Loucy (cell line): ENCODE data around the gene PIGU.
A peak's percentile ranks its signal among the peaks of the same experiment; 100 is the strongest.
"Not testable (repeated sequence)": the region's sequence is repeated elsewhere in the genome, so short reads cannot be mapped to it uniquely, and the experiment has no call there.

Source experiments
- H2AFZ ChIP-seq: fragments of 200-600 bp; sonication (generic); 2 replicates; pipeline ENCODE4 v1.6.0; 2016; ENCODE audit warnings: antibody characterized with exemption, mild to moderate bottlenecking, low read length, moderate library complexity
- H3F3A ChIP-seq: fragments of 200-600 bp; 2 replicates; pipeline ENCODE4 v1.6.0; 2016; ENCODE audit warnings: antibody characterized with exemption, low read depth, mild to moderate bottlenecking
- H3K27me3 ChIP-seq: fragments of 200-600 bp; sonication (generic); 2 replicates; pipeline ENCODE4 v1.6.1; 2014; ENCODE audit warnings: low read length, mild to moderate bottlenecking; ENCODE audit not compliant: insufficient read depth, poor library complexity, severe bottlenecking
- H3K36me3 ChIP-seq: fragments of 200-600 bp; sonication (generic); 2 replicates; pipeline ENCODE4 v1.6.1; 2016; ENCODE audit warnings: low read length; ENCODE audit not compliant: insufficient read depth
- H3K4me1 ChIP-seq: fragments of 200-600 bp; sonication (generic); 2 replicates; pipeline ENCODE4 v1.5.1; 2014; ENCODE audit warnings: low read length, mild to moderate bottlenecking; ENCODE audit not compliant: insufficient read depth, poor library complexity, severe bottlenecking
- H3K4me2 ChIP-seq: fragments of 200-600 bp; sonication (generic); 2 replicates; pipeline ENCODE4 v1.6.0; 2014; ENCODE audit warnings: antibody characterized with exemption, low read length, low read depth, mild to moderate bottlenecking; ENCODE audit not compliant: poor library complexity, severe bottlenecking
- H3K4me3 ChIP-seq: fragments of 200-600 bp; sonication (generic); 2 replicates; pipeline ENCODE4 v1.5.1; 2014; ENCODE audit warnings: low read length, mild to moderate bottlenecking, mixed read lengths; ENCODE audit not compliant: poor library complexity, severe bottlenecking
- H3K79me2 ChIP-seq: fragments of 200-600 bp; sonication (generic); 2 replicates; pipeline ENCODE4 v1.6.1; 2014; ENCODE audit warnings: low read length; ENCODE audit not compliant: insufficient read depth
- H3K9ac ChIP-seq: fragments of 200-600 bp; sonication (generic); 2 replicates; pipeline ENCODE4 v1.6.0; 2014; ENCODE audit warnings: mild to moderate bottlenecking, low read depth, low read length, moderate library complexity; ENCODE audit not compliant: poor library complexity, severe bottlenecking
- H3K9me2 ChIP-seq: fragments of 200-600 bp; sonication (generic); replicated peaks from 2 replicates; pipeline ENCODE4 v1.6.1; 2016; ENCODE audit warnings: low read depth, low read length, mixed read lengths
- H3K9me3 ChIP-seq: fragments of 200-600 bp; sonication (generic); 2 replicates; pipeline ENCODE4 v1.6.1; 2014; ENCODE audit warnings: mild to moderate bottlenecking, antibody characterized with exemption, low read length, low read depth; ENCODE audit not compliant: insufficient read depth
- H4K20me1 ChIP-seq: fragments of 200-600 bp; sonication (generic); 2 replicates; pipeline ENCODE4 v1.6.0; 2014; ENCODE audit warnings: antibody characterized with exemption, low read length, mild to moderate bottlenecking; ENCODE audit not compliant: insufficient read depth, poor library complexity, severe bottlenecking
- EZH2phosphoT487 ChIP-seq: fragments of 200-600 bp; IDR thresholded peaks from 2 replicates; pipeline ENCODE4 v1.6.1; 2018; ENCODE audit warnings: antibody characterized with exemption, mild to moderate bottlenecking, moderate library complexity, borderline replicate concordance
- TF ChIP-seq, protein P1 (sequence below): fragments of 200-600 bp; sonication (generic); conservative IDR thresholded peaks from 2 replicates; pipeline ENCODE4 v1.5.1; 2014; ENCODE audit warnings: mild to moderate bottlenecking, antibody characterized with exemption, low read length

PIGU gene

DNA sequence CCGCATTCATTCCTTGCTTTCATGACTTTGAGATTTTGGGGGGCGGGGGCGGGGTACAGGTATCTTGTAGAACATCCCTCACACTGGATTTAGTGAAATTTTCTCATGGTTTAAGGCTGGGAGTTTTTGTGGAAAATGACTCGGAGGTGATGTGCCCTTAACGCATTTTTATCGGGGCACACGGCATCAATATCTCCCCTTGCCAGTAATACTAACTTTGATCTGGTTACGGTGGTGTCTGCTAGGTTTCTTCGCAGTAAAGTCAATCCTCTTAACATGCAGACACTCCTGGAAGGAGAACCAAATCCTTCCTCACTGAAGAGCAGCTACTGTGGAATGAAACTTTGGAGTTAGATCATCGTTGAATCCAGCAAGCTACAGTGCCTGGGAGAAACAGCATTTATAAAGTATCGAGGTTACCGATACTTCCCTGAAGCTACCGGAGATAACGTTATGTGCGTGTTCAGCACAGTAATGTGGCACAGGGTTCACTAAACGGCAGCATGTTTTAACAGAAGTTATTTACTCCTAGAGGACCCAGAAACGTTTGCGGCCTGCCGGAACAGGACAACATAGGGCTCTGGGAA lies 161.9 kb downstream of the PIGU start:
- no peak for TF ChIP-seq EZH2phosphoT487
- TF ChIP-seq, protein P1, sequence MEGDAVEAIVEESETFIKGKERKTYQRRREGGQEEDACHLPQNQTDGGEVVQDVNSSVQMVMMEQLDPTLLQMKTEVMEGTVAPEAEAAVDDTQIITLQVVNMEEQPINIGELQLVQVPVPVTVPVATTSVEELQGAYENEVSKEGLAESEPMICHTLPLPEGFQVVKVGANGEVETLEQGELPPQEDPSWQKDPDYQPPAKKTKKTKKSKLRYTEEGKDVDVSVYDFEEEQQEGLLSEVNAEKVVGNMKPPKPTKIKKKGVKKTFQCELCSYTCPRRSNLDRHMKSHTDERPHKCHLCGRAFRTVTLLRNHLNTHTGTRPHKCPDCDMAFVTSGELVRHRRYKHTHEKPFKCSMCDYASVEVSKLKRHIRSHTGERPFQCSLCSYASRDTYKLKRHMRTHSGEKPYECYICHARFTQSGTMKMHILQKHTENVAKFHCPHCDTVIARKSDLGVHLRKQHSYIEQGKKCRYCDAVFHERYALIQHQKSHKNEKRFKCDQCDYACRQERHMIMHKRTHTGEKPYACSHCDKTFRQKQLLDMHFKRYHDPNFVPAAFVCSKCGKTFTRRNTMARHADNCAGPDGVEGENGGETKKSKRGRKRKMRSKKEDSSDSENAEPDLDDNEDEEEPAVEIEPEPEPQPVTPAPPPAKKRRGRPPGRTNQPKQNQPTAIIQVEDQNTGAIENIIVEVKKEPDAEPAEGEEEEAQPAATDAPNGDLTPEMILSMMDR: no peak
- H3K9me2 ChIP-seq: no peaks in the 10 kb centered on the region
- H3K4me2 ChIP-seq: peak overlapping the region; percentile 97
- H3F3A ChIP-seq: no peaks in the 10 kb centered on the region
- peaks cover 29% of the 10 kb centered on the region for H3K4me1 ChIP-seq
- peaks cover 41% of the 10 kb centered on the region for H3K79me2 ChIP-seq
- peak overlapping the region; percentile 83 for H3K4me3 ChIP-seq
- peak overlapping the region; percentile 83 for H3K9ac ChIP-seq
- H4K20me1 ChIP-seq: peaks cover 24% of the 10 kb centered on the region
- no peaks in the 10 kb centered on the region for H3K27me3 ChIP-seq
- H2AFZ ChIP-seq: peak overlapping the region; percentile 80
- no peaks in the 10 kb centered on the region for H3K9me3 ChIP-seq
- peaks cover 10% of the 10 kb centered on the region; the same call in 1 of the 2 replicates for H3K36me3 ChIP-seq

DNA sequence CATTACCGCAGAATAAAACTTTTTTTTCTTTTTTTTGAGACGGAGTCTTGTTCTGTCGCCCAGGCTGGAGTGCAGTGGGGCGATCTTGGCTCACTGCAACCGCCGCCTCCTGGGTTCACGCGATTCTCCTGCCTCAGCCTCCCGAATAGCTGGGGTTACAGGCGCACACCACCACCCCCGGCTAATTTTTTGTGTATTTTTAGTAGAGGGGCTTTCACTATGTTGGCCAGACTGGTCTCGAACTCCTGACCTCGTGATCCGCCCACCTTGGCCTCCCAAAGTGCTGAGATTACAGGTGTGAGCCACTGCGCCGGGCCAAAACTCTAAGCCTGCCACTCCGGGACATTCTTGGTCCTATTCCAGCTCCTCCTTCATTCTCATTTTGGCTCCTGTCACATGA lies 162.9 kb downstream of the PIGU start:
- H3F3A ChIP-seq, H3K9me2 ChIP-seq, H3K4me3 ChIP-seq, H2AFZ ChIP-seq, H3K9ac ChIP-seq, H3K9me3 ChIP-seq, H3K4me2 ChIP-seq, H3K27me3 ChIP-seq: not testable (repeated sequence)
- Histone ChIP-seq H3K4me1 (peaks cover 27% of the 10 kb centered on the region), H3K79me2 (peaks cover 32% of the 10 kb centered on the region), H4K20me1 (peaks cover 19% of the 10 kb centered on the region), H3K36me3 (peaks cover 10% of the 10 kb centered on the region; the same call in 1 of the 2 replicates)

DNA sequence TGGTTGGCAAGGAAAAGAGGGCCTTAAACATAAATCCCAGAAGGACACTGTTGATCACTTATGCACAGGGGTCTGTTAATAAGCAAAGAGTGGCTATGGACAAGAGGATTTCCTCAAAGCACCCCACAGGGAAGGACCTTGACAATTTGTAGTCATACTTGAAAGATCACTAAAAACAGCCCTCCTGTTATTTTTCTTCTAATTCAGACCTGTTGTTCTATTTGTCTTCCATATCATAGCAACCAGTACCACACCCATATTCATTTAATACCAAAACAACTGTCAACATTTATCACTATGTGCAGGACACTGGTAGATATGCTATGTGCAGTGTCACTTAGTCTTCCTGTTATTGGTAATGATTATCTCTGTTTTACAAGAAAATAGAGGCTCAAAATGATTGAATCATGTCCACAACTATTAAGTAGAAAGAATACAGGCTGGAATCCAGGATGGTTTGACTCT lies 163.9 kb downstream of the PIGU start:
- Histone ChIP-seq H3K79me2 (peaks cover 22% of the 10 kb centered on the region), H4K20me1 (peaks cover 11% of the 10 kb centered on the region), H3K9me2 (no peaks in the 10 kb centered on the region), H2AFZ (no peak overlapping the region), H3K9me3 (no peaks in the 10 kb centered on the region), H3K27me3 (no peaks in the 10 kb centered on the region), H3K9ac (no peak overlapping the region), H3K4me3 (no peak overlapping the region), H3K36me3 (peaks cover 19% of the 10 kb centered on the region; the same call in 1 of the 2 replicates), H3F3A (no peaks in the 10 kb centered on the region), H3K4me2 (no peak overlapping the region), H3K4me1 (peaks cover 17% of the 10 kb centered on the region)
- no peak for TF ChIP-seq EZH2phosphoT487
- TF ChIP-seq, protein P1: no peak
